SU-DHL-6 (cell line): ENCODE results near the gene TNFRSF18.

Source experiments
- EZH2phosphoT487 ChIP-seq: fragments of 200-600 bp; sonication (generic), shearing (Covaris generic); conservative IDR thresholded peaks from 2 replicates; pipeline ENCODE4 v1.6.1; 2018; ENCODE audit warnings: mild to moderate bottlenecking, antibody characterized with exemption, low read length, moderate library complexity, mixed read lengths
- TF ChIP-seq, protein P1 (sequence below): fragments of 200-600 bp; sonication (generic); IDR thresholded peaks from one replicate; pipeline ENCODE4 v1.5.1; 2017; ENCODE audit warnings: antibody characterized with exemption, mild to moderate bottlenecking, low read length, moderate library complexity; ENCODE audit not compliant: insufficient read depth, poor library complexity, severe bottlenecking

GRCh38 chr1:1231400-1232207 lies 25.2 kb upstream of the TNFRSF18 start, which contains the start of gene SDF4:
- TF ChIP-seq, protein P1, sequence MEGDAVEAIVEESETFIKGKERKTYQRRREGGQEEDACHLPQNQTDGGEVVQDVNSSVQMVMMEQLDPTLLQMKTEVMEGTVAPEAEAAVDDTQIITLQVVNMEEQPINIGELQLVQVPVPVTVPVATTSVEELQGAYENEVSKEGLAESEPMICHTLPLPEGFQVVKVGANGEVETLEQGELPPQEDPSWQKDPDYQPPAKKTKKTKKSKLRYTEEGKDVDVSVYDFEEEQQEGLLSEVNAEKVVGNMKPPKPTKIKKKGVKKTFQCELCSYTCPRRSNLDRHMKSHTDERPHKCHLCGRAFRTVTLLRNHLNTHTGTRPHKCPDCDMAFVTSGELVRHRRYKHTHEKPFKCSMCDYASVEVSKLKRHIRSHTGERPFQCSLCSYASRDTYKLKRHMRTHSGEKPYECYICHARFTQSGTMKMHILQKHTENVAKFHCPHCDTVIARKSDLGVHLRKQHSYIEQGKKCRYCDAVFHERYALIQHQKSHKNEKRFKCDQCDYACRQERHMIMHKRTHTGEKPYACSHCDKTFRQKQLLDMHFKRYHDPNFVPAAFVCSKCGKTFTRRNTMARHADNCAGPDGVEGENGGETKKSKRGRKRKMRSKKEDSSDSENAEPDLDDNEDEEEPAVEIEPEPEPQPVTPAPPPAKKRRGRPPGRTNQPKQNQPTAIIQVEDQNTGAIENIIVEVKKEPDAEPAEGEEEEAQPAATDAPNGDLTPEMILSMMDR = no peak
- TF ChIP-seq EZH2phosphoT487 = no peak
